WTC11 (cell line): ENCODE data around the gene NUB1. TPM values are rescaled to one million over a fixed set of nuclear protein-coding genes. Genes with fewer than 3 reads are reported as not detected.

ENCODE experiments used
- ATAC-seq: fragments of 200-7000 bp; cut with Tn5 transposase; 2 replicates; pipeline ENCODE4 v1.10.0; 2021; ENCODE audit warnings: mild to moderate bottlenecking, moderate library complexity
- CTCF ChIA-PET: fragments of 300-600 bp; sonication (Branson Sonifier 250); formaldehyde crosslinking; loops from one replicate; lab custom pipeline; 2021; ENCODE audit warnings: antibody characterized with exemption; lab: Charles Lee
- POLR2A ChIA-PET: fragments of 350-600 bp; sonication (Branson Sonifier 250); formaldehyde crosslinking; loops from one replicate; lab custom pipeline; 2021; ENCODE audit warnings: antibody characterized with exemption; lab: Charles Lee
- DNase-seq: peaks from one replicate; pipeline ENCODE4 v3.0.0; 2021; ENCODE audit warnings: low spot score
- H3K27ac Mint-ChIP-seq: 2 replicates; pipeline ENCODE4 v1.8.0; 2021; ENCODE audit warnings: mixed read lengths
- H3K27me3 Mint-ChIP-seq: 2 replicates; pipeline ENCODE4 v1.8.0; 2021; ENCODE audit warnings: low read depth, mild to moderate bottlenecking, moderate library complexity, mixed read lengths
- H3K36me3 Mint-ChIP-seq: 2 replicates; pipeline ENCODE4 v1.8.0; 2021; ENCODE audit warnings: mixed read lengths
- H3K4me1 Mint-ChIP-seq: 2 replicates; pipeline ENCODE4 v1.8.0; 2022; ENCODE audit warnings: mixed read lengths
- H3K4me3 Mint-ChIP-seq: 2 replicates; pipeline ENCODE4 v1.8.0; 2021; ENCODE audit warnings: mild to moderate bottlenecking, moderate library complexity, mixed read lengths
- H3K9me3 Mint-ChIP-seq: 2 replicates; pipeline ENCODE4 v1.8.0; 2021; ENCODE audit warnings: mixed read lengths
- ATF1 ChIP-seq: sonication (generic); formaldehyde crosslinking; IDR thresholded peaks from 2 replicates; pipeline ENCODE4 v1.8.1; 2023; ENCODE audit warnings: mild to moderate bottlenecking, moderate library complexity, missing genetic modification reagents
- ATF3 ChIP-seq: sonication (generic); formaldehyde crosslinking; conservative IDR thresholded peaks from 2 replicates; pipeline ENCODE4 v1.8.1; 2022; ENCODE audit warnings: mild to moderate bottlenecking, missing genetic modification reagents
- CTCF ChIP-seq: fragments of 200-600 bp; IDR thresholded peaks from 2 replicates; pipeline ENCODE4 v1.8.0; 2022; ENCODE audit warnings: antibody characterized with exemption
- E2F4 ChIP-seq: sonication (generic); formaldehyde crosslinking; IDR thresholded peaks from 2 replicates; pipeline ENCODE4 v1.8.1; 2022; ENCODE audit warnings: low read depth, mild to moderate bottlenecking, moderate library complexity, missing genetic modification reagents, borderline replicate concordance
- FOXP1 ChIP-seq: sonication (generic); formaldehyde crosslinking; IDR thresholded peaks from 2 replicates; pipeline ENCODE4 v1.8.0; 2022; ENCODE audit warnings: missing genetic modification reagents, mild to moderate bottlenecking, moderate library complexity, borderline replicate concordance
- GRHL2 ChIP-seq: fragments of 250-450 bp; sonication (Bioruptor Pico); IDR thresholded peaks from 2 replicates; pipeline ENCODE4 v1.8.0; 2022; ENCODE audit warnings: mild to moderate bottlenecking, moderate library complexity; ENCODE audit not compliant: insufficient replicate concordance, severe bottlenecking
- HMGA2 ChIP-seq: fragments of 250-450 bp; sonication (Bioruptor Pico); IDR thresholded peaks from 2 replicates; pipeline ENCODE4 v1.4.0; 2021; ENCODE audit warnings: mild to moderate bottlenecking, moderate library complexity
- JAZF1 ChIP-seq: fragments of 250-450 bp; sonication (Bioruptor Pico); IDR thresholded peaks from 2 replicates; pipeline ENCODE4 v1.9.0; 2021; ENCODE audit warnings: moderate library complexity, mild to moderate bottlenecking, inconsistent platforms
- MXD4 ChIP-seq: fragments of 250-450 bp; sonication (Bioruptor Pico); IDR thresholded peaks from 2 replicates; pipeline ENCODE4 v1.8.0; 2021; ENCODE audit warnings: mild to moderate bottlenecking, moderate library complexity, borderline replicate concordance
- NFE2L1 ChIP-seq: sonication (generic); formaldehyde crosslinking; IDR thresholded peaks from 2 replicates; pipeline ENCODE4 v1.8.1; 2023; ENCODE audit warnings: missing genetic modification reagents
- NR1H2 ChIP-seq: sonication (generic); formaldehyde crosslinking; IDR thresholded peaks from 2 replicates; pipeline ENCODE4 v1.9.0; 2021; ENCODE audit warnings: mild to moderate bottlenecking, moderate library complexity, missing genetic modification reagents
- PRDM15 ChIP-seq: sonication (generic); formaldehyde crosslinking; IDR thresholded peaks from 2 replicates; pipeline ENCODE4 v1.8.0; 2022; ENCODE audit warnings: missing genetic modification reagents
- PREB ChIP-seq: sonication (generic); formaldehyde crosslinking; IDR thresholded peaks from 2 replicates; pipeline ENCODE4 v1.8.1; 2022; ENCODE audit warnings: mild to moderate bottlenecking, missing genetic modification reagents, moderate library complexity, borderline replicate concordance
- PRRX2 ChIP-seq: fragments of 250-450 bp; sonication (Bioruptor Pico); IDR thresholded peaks from 2 replicates; pipeline ENCODE4 v1.8.0; 2021; ENCODE audit warnings: mild to moderate bottlenecking
- RELA ChIP-seq: sonication (generic); formaldehyde crosslinking; IDR thresholded peaks from 2 replicates; pipeline ENCODE4 v1.8.1; 2022; ENCODE audit warnings: missing genetic modification reagents, mild to moderate bottlenecking, borderline replicate concordance
- SMAD4 ChIP-seq: sonication (generic); formaldehyde crosslinking; IDR thresholded peaks from 2 replicates; pipeline ENCODE4 v1.8.0; 2022; ENCODE audit warnings: mild to moderate bottlenecking, missing genetic modification reagents
- SOX15 ChIP-seq: fragments of 250-450 bp; sonication (Bioruptor Pico); IDR thresholded peaks from 2 replicates; pipeline ENCODE4 v1.9.0; 2021; ENCODE audit warnings: mild to moderate bottlenecking
- TEAD1 ChIP-seq: sonication (generic); formaldehyde crosslinking; IDR thresholded peaks from 2 replicates; pipeline ENCODE4 v1.8.0; 2022; ENCODE audit warnings: mild to moderate bottlenecking, missing genetic modification reagents
- USF1 ChIP-seq: sonication (generic); formaldehyde crosslinking; IDR thresholded peaks from 2 replicates; pipeline ENCODE4 v1.8.0; 2022; ENCODE audit warnings: mild to moderate bottlenecking, missing genetic modification reagents
- ZBTB43 ChIP-seq: sonication (generic); formaldehyde crosslinking; IDR thresholded peaks from 2 replicates; pipeline ENCODE4 v1.8.1; 2023; ENCODE audit warnings: mild to moderate bottlenecking, missing genetic modification reagents
- ZNF138 ChIP-seq: sonication (generic); formaldehyde crosslinking; conservative IDR thresholded peaks from 2 replicates; pipeline ENCODE4 v1.8.1; 2022; ENCODE audit warnings: mild to moderate bottlenecking, moderate library complexity, missing genetic modification reagents
- ZNF232 ChIP-seq: sonication (generic); formaldehyde crosslinking; IDR thresholded peaks from 2 replicates; pipeline ENCODE4 v1.8.0; 2022; ENCODE audit warnings: mild to moderate bottlenecking, missing genetic modification reagents
- ZNF416 ChIP-seq: fragments of 250-450 bp; sonication (Bioruptor Pico); IDR thresholded peaks from 2 replicates; pipeline ENCODE4 v1.9.0; 2021; ENCODE audit warnings: mild to moderate bottlenecking, inconsistent platforms
- total RNA-seq: library from RNA; stranded (reverse); gene quantifications from 3 replicates; pipeline ENCODE4 v1.2.3, GENCODE V29; 2021

NUB1 gene
- total RNA-seq, 1 experiment from 2014 or later: 38.3 TPM

- no peak for DNase-seq
- no peak overlapping the region for H3K27ac Mint-ChIP-seq
- H3K9me3 Mint-ChIP-seq: 0 out of 2 replicates have a peak, but pooled peaks cover 3% of the 10 kb centered on the region
- TF ChIP-seq NR1H2 (CRISPR knock-in tag) (no peak), CTCF (no peak), PREB (CRISPR knock-in tag) (no peak), PRRX2 (CRISPR knock-in tag) (no peak), ATF1 (no peak), E2F4 (CRISPR knock-in tag) (no peak), NFE2L1 (CRISPR knock-in tag) (no peak), SOX15 (no peak), SMAD4 (CRISPR knock-in tag) (no peak)
- ATAC-seq: no peak
- H3K36me3 Mint-ChIP-seq: peaks cover 3% of the 10 kb centered on the region
- ChIA-PET POLR2A (interaction anchor here (1.3 to 1.4 kb wide), 2 partner anchors 36 to 40 kb away, joined by 3 to 9 read pairs; no protein-coding TSS in a partner anchor), CTCF (interaction anchor here (0.9 to 2.3 kb wide), 13 partner anchors 9 to 114 kb away, joined by 3 to 35 read pairs (median 4); partner anchors contain the start of gene ABCF2)
- H3K4me3 Mint-ChIP-seq: peak overlapping the region; percentile 76
- H3K4me1 Mint-ChIP-seq: peaks cover 3% of the 10 kb centered on the region; the same call in 1 of the 2 replicates
- H3K27me3 Mint-ChIP-seq: peaks cover 14% of the 10 kb centered on the region
Observed at GRCh38 chr7:151340794-151341356, 737 bp upstream of the NUB1 start.

GRCh38 chr7:151342102-151342646, 562 bp downstream of the NUB1 start:
- H3K27ac Mint-ChIP-seq: peak overlapping the region; percentile 76; the same call in 1 of the 2 replicates
- peaks cover 12% of the 10 kb centered on the region for H3K36me3 Mint-ChIP-seq
- POLR2A ChIA-PET: interaction anchor here (1.3 to 1.4 kb wide), 2 partner anchors 38 to 39 kb away, joined by 3 to 9 read pairs; no protein-coding TSS in a partner anchor
- peak overlapping the region; percentile 76 for H3K4me3 Mint-ChIP-seq
- H3K27me3 Mint-ChIP-seq: peaks cover 14% of the 10 kb centered on the region
- CTCF ChIA-PET: interaction anchor here (0.9 to 2.3 kb wide), 9 partner anchors 9 to 115 kb away, joined by 3 to 35 read pairs (median 5); partner anchors contain the start of gene ABCF2
- peaks cover 3% of the 10 kb centered on the region; the same call in 1 of the 2 replicates for H3K4me1 Mint-ChIP-seq
- DNase-seq (no peak), ATAC-seq (no peak)
- H3K9me3 Mint-ChIP-seq: 0 out of 2 replicates have a peak, but pooled peaks cover 3% of the 10 kb centered on the region
- TF ChIP-seq USF1: no peak
- TF ChIP-seq ZNF416 (CRISPR knock-in tag): no peak
- no peak for TF ChIP-seq PRRX2 (CRISPR knock-in tag)
- TF ChIP-seq ZNF138: no peak
- TF ChIP-seq JAZF1 (CRISPR knock-in tag): no peak
- TF ChIP-seq FOXP1 (CRISPR knock-in tag): no peak
- no peak for TF ChIP-seq RELA (CRISPR knock-in tag)
- TF ChIP-seq ATF3: no peak
- TF ChIP-seq GRHL2 (CRISPR knock-in tag): no peak
- no peak for TF ChIP-seq ZBTB43
- TF ChIP-seq ZNF232 (CRISPR knock-in tag): no peak
- TF ChIP-seq MXD4 (CRISPR knock-in tag): no peak
- TF ChIP-seq TEAD1 (CRISPR knock-in tag): no peak
- TF ChIP-seq HMGA2 (CRISPR knock-in tag): no peak
- TF ChIP-seq PRDM15: no peak
- TF ChIP-seq E2F4 (CRISPR knock-in tag): no peak
